T-cell (primary cell): Measurements from ENCODE around the gene NDST3. TPM values are rescaled to one million over a fixed set of nuclear protein-coding genes. Genes with fewer than 3 reads are reported as not detected.

Experiments used
- ATAC-seq, 4 experiments: fragments of 200-7000 bp in 3 of 4; fragments of 150-1000 bp in 1 of 4; cut with Tn5 transposase; replicated peaks in 1 of 4; 1 replicate in 3 of 4; 2 replicates in 1 of 4; pipeline ENCODE4 v1.10.0; 2021; ENCODE audit warnings: moderate library complexity in 3 of 4, mild to moderate bottlenecking in 2 of 4, moderate number of reproducible peaks in 1 of 4
- CTCF ChIA-PET, 2 donors: fragments of 300-600 bp; sonication (Branson Sonifier 250); formaldehyde crosslinking; loops; one replicate each; lab custom pipeline; 2022; ENCODE audit warnings: antibody characterized with exemption in 2 of 2; lab: Charles Lee
- POLR2A ChIA-PET, 2 donors: fragments of 300-600 bp; sonication (Branson Sonifier 250); formaldehyde crosslinking; loops; one replicate each; lab custom pipeline; 2022; ENCODE audit warnings: antibody characterized with exemption in 2 of 2; lab: Charles Lee
- DNase-seq, 35 experiments: peaks; one replicate each; pipeline versions ENCODE4 v3.0.0 to v3.0.0-alpha.2; 2013 to 2023
- H3K27ac ChIP-seq: one replicate; pipeline ENCODE4 v1.5.1; 2013; ENCODE audit warnings: low read length
- H3K27me3 ChIP-seq, 2 experiments: replicated peaks in 1 of 2; 1 replicate in 1 of 2; 2 replicates in 1 of 2; pipeline versions ENCODE4 v1.6.1 to v1.7.0; 2013; ENCODE audit warnings: low read length in 1 of 2, mixed read lengths in 1 of 2; ENCODE audit not compliant: control insufficient read depth in 2 of 2, insufficient read depth in 2 of 2; ENCODE audit errors: extremely low read depth in 1 of 2
- H3K36me3 ChIP-seq, 2 donors: 1 replicate in 1 of 2; 2 replicates in 1 of 2; pipeline versions ENCODE4 v1.6.1 to v1.7.0; 2013; ENCODE audit warnings: low read length in 1 of 2; ENCODE audit not compliant: control insufficient read depth in 2 of 2, insufficient read depth in 1 of 2; ENCODE audit errors: extremely low read depth in 1 of 2
- H3K4me1 ChIP-seq, 2 experiments: 1 replicate in 1 of 2; 2 replicates in 1 of 2; pipeline versions ENCODE4 v1.6.1 to v1.7.0; 2013; ENCODE audit warnings: low read length in 2 of 2, mixed read lengths in 1 of 2; ENCODE audit not compliant: insufficient read depth in 2 of 2, control insufficient read depth in 1 of 2; ENCODE audit errors: extremely low read depth in 1 of 2
- H3K4me3 ChIP-seq, 2 donors: 1 replicate in 1 of 2; 2 replicates in 1 of 2; pipeline versions ENCODE4 v1.5.1 to v1.7.0; 2013; ENCODE audit warnings: mild to moderate bottlenecking in 2 of 2, low read length in 1 of 2, moderate library complexity in 1 of 2; ENCODE audit not compliant: control insufficient read depth in 1 of 2; ENCODE audit errors: extremely low read depth in 1 of 2
- H3K9me3 ChIP-seq: 2 replicates; pipeline ENCODE4 v1.7.0; 2013
- H3K27ac Mint-ChIP-seq, 2 donors: one replicate each; pipeline ENCODE4 v1.8.0; 2020 to 2021; ENCODE audit warnings: mild to moderate bottlenecking in 2 of 2, mixed read lengths in 2 of 2
- H3K27me3 Mint-ChIP-seq, 2 donors: one replicate each; pipeline ENCODE4 v1.8.0; 2021 to 2022; ENCODE audit warnings: mixed read lengths in 2 of 2
- H3K36me3 Mint-ChIP-seq: one replicate; pipeline ENCODE4 v1.8.0; 2021; ENCODE audit warnings: mixed read lengths
- H3K4me1 Mint-ChIP-seq, 3 donors: one replicate each; pipeline ENCODE4 v1.8.0; 2020 to 2022; ENCODE audit warnings: mixed read lengths in 3 of 3, mild to moderate bottlenecking in 1 of 3
- H3K4me3 Mint-ChIP-seq, 3 donors: one replicate each; pipeline ENCODE4 v1.8.0; 2020 to 2022; ENCODE audit warnings: mild to moderate bottlenecking in 3 of 3, mixed read lengths in 3 of 3, moderate library complexity in 3 of 3
- H3K9me3 Mint-ChIP-seq, 3 donors: one replicate each; pipeline ENCODE4 v1.8.0; 2020 to 2022; ENCODE audit warnings: mixed read lengths in 3 of 3
- WGBS: methylation state at CpG from one replicate; pipeline ENCODE4 v1.1.5; 2013; ENCODE audit warnings: missing lambda C conversion rate; ENCODE audit not compliant: insufficient coverage; 5-methylcytosine and 5-hydroxymethylcytosine counted together
- total RNA-seq, 35 experiments: library from RNA in 6 of 35; stranded (reverse) in 6 of 35; fragments of 120-200 nt in 1 of 35; gene quantifications; one replicate each; pipeline versions ENCODE4 v1.2.1 to v1.2.4 and lab custom pipeline; 2013 to 2026

Gene NDST3
- total RNA-seq, 5 donors from 2014 or later (not counting 1 experiment from before 2014, with no cell fraction given), result not detected

DNA sequence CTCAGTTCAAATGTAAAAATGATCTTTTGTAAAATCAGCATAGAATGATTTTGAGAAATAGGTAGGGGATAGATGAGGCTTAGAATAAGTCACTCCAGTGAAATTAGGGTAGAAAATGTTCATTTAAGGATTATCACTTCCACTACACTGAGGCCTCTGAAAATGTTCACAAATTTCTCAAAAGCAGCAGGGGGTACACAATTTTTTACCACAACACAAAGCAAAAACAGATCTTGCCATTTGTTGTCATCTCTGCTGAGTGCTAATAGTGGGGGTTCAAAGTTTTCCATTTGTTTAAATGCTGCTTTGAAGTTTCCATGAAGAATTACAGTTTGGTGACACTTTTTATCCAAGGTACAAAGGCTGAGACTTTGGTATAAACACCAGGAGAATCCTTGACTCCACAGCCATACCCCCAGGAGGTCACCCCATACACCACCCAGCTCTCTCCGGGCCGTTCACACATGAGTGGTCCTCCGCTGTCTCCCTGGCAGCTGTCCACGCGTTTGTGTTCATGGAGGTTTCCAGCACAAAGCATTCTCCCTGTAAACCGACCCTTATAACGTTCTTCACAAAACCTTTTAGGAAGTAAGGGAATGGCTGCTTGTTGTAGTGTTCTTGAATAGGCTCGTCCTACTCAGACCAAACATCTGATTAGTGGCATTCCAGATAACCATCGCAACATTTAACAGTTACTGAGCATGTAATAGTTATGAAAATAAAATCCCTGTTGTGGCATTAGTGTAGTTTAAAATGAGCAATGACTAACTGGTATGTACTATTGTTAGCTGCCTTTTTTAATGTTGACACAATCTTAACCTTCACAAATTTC, 247.5 kb downstream of the NDST3 start:
- Mint-ChIP-seq H3K4me1 (peaks cover 57 to 59% (median 58%) of the 10 kb centered on the region in 3 donors), H3K27ac (peak overlapping the region; percentile 58 to 66), H3K4me3 (no peak overlapping the region), H3K27me3 (no peaks in the 10 kb centered on the region), H3K9me3 (no peaks in the 10 kb centered on the region), H3K36me3 (peaks cover 28% of the 10 kb centered on the region)
- ChIA-PET POLR2A (interaction anchor here in 1 of 2 donors (1.0 kb wide), 1 partner anchor 27 kb away, joined by 3 read pairs; no protein-coding TSS in a partner anchor), CTCF (interaction anchor here in 1 of 2 donors (1.0 kb wide), 1 partner anchor 19 kb away, joined by 3 read pairs; no protein-coding TSS in a partner anchor)
- DNase-seq, result no peak
- ATAC-seq, result no peak
- no peaks in the 10 kb centered on the region for H3K27me3 ChIP-seq
- no CpG with 5 or more reads among the region's 9 CpGs for WGBS
- no peaks in the 10 kb centered on the region for H3K9me3 ChIP-seq
- peaks cover 0 to 16% of the 10 kb centered on the region in 2 donors for H3K36me3 ChIP-seq
- H3K4me1 ChIP-seq, result peaks cover 16 to 23% of the 10 kb centered on the region in 2 experiments
- no peak overlapping the region for H3K4me3 ChIP-seq
- no peak overlapping the region for H3K27ac ChIP-seq

- DNase-seq (no peak), ATAC-seq (no peak)
- Mint-ChIP-seq H3K4me3 (no peak overlapping the region), H3K9me3 (no peaks in the 10 kb centered on the region), H3K27me3 (no peaks in the 10 kb centered on the region), H3K36me3 (peaks cover 28% of the 10 kb centered on the region), H3K27ac (peak overlapping the region; percentile 4 to 25), H3K4me1 (peaks cover 53 to 56% (median 55%) of the 10 kb centered on the region in 3 donors)
- H3K9me3 ChIP-seq, result no peaks in the 10 kb centered on the region
- H3K4me3 ChIP-seq, result no peak overlapping the region
- H3K36me3 ChIP-seq, result peaks cover 0 to 16% of the 10 kb centered on the region in 2 donors
- H3K27ac ChIP-seq, result no peak overlapping the region
- H3K27me3 ChIP-seq, result no peaks in the 10 kb centered on the region
- 20% methylated on average over 2 of the region's 4 CpGs for WGBS
- ChIA-PET CTCF (no interaction called here), POLR2A (no interaction called here)
- H3K4me1 ChIP-seq, result peaks cover 10 to 23% of the 10 kb centered on the region in 2 experiments
Observed at GRCh38 chr4:118282692-118283091, 248.4 kb downstream of the NDST3 start.

GRCh38 chr4:118284169-118284568, 249.9 kb downstream of the NDST3 start:
- no peaks in the 10 kb centered on the region for H3K27me3 ChIP-seq
- no peaks in the 10 kb centered on the region for H3K9me3 ChIP-seq
- POLR2A ChIA-PET, result interaction anchor here in 1 of 2 donors (0.6 kb wide), 1 partner anchor 398 kb away, joined by 14 read pairs; no protein-coding TSS in a partner anchor
- Mint-ChIP-seq H3K4me1 (peaks cover 41 to 45% (median 45%) of the 10 kb centered on the region in 3 donors), H3K4me3 (no peak overlapping the region), H3K27me3 (no peaks in the 10 kb centered on the region), H3K36me3 (peaks cover 27% of the 10 kb centered on the region), H3K27ac (no peak overlapping the region), H3K9me3 (no peaks in the 10 kb centered on the region)
- H3K4me3 ChIP-seq, result no peak overlapping the region
- DNase-seq, result no peak
- H3K36me3 ChIP-seq, result peaks cover 0 to 16% of the 10 kb centered on the region in 2 donors
- CTCF ChIA-PET, result interaction anchor here in 1 of 2 donors (0.6 kb wide), 1 partner anchor 23 kb away, joined by 3 read pairs; no protein-coding TSS in a partner anchor
- H3K27ac ChIP-seq, result no peak overlapping the region
- ATAC-seq, result no peak
- H3K4me1 ChIP-seq, result peaks cover 6 to 23% of the 10 kb centered on the region in 2 experiments
- 71% methylated on average over 2 of the region's 3 CpGs for WGBS

GRCh38 chr4:118285931-118286330, 251.6 kb downstream of the NDST3 start:
- POLR2A ChIA-PET, result no interaction called here
- no peaks in the 10 kb centered on the region for H3K27me3 Mint-ChIP-seq

GRCh38 chr4:118286685-118287084, 252.4 kb downstream of the NDST3 start:
- H3K4me1 Mint-ChIP-seq, result peaks cover 19 to 22% (median 21%) of the 10 kb centered on the region in 3 donors
- CTCF ChIA-PET, result no interaction called here
- DNase-seq (no peak), ATAC-seq (no peak)
- POLR2A ChIA-PET, result no interaction called here
- H3K9me3 Mint-ChIP-seq, result no peaks in the 10 kb centered on the region
- H3K27ac Mint-ChIP-seq, result no peak overlapping the region
- Histone ChIP-seq H3K36me3 (peaks cover 0 to 10% of the 10 kb centered on the region in 2 donors), H3K4me1 (peaks cover 0 to under 1% of the 10 kb centered on the region in 2 experiments), H3K27me3 (no peaks in the 10 kb centered on the region), H3K9me3 (no peaks in the 10 kb centered on the region), H3K27ac (no peak overlapping the region), H3K4me3 (no peak overlapping the region)
- no peak overlapping the region for H3K4me3 Mint-ChIP-seq
- peaks cover 23% of the 10 kb centered on the region for H3K36me3 Mint-ChIP-seq
- H3K27me3 Mint-ChIP-seq, result no peaks in the 10 kb centered on the region
- 63% methylated on average over 1 of the region's 3 CpGs for WGBS

More at GRCh38 chr4:118285931-118286330, 251.6 kb downstream of the NDST3 start:
- Mint-ChIP-seq H3K4me1 (peaks cover 26 to 29% (median 29%) of the 10 kb centered on the region in 3 donors), H3K36me3 (peaks cover 24% of the 10 kb centered on the region), H3K9me3 (no peaks in the 10 kb centered on the region), H3K27ac (no peak overlapping the region), H3K4me3 (no peak overlapping the region)
- peaks cover 0 to 8% of the 10 kb centered on the region in 2 experiments for H3K4me1 ChIP-seq
- H3K27me3 ChIP-seq, result no peaks in the 10 kb centered on the region
- WGBS, result 100% methylated on average over 2 of the region's 4 CpGs
- ATAC-seq (no peak), DNase-seq (no peak)
- no peaks in the 10 kb centered on the region for H3K9me3 ChIP-seq
- CTCF ChIA-PET, result no interaction called here
- H3K4me3 ChIP-seq, result no peak overlapping the region
- peaks cover 0 to 16% of the 10 kb centered on the region in 2 donors for H3K36me3 ChIP-seq
- H3K27ac ChIP-seq, result no peak overlapping the region

DNA sequence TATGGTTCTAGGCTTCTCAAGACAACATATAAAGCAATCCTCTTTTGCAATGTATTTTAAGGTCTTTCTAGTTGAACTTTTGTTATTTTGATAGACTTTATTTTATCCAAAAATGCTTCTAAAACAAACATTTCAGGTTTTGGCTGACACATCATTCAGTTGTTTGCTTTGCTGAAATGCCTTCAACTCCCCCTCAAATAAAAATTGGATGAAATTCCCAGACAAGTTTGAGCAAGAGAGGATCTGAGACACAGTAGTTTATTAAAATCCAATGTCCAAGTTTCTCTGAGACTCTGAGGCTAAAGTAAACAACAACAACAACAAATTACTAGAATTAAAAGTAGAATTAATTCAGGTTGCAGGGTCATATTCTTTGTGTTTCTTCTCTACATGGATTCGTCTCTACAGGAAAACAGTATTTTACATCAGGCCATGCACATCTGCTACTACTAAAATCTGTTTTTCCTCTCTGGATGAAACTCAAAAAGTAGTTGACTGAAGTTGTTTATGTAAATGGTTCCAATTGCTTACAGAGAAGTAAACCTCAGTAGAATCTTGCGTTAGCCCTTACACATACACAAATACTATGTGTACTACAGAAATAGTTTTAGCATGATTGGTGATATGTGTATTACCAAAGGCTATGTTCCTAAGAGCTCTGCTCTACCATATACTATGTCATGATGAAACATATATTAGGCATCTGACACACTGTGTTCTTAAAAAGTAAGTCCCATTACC, 253.6 kb downstream of the NDST3 start:
- no peak overlapping the region for H3K4me3 Mint-ChIP-seq
- no peaks in the 10 kb centered on the region for H3K9me3 ChIP-seq
- no peaks in the 10 kb centered on the region for H3K27me3 ChIP-seq
- peaks cover 9 to 10% (median 10%) of the 10 kb centered on the region in 3 donors for H3K4me1 Mint-ChIP-seq
- no peaks in the 10 kb centered on the region for H3K9me3 Mint-ChIP-seq
- H3K36me3 ChIP-seq, result peaks cover 0 to 5% of the 10 kb centered on the region in 2 donors
- POLR2A ChIA-PET, result no interaction called here
- no peak overlapping the region for H3K4me3 ChIP-seq
- H3K27ac ChIP-seq, result no peak overlapping the region
- peaks cover 19% of the 10 kb centered on the region for H3K36me3 Mint-ChIP-seq
- H3K4me1 ChIP-seq, result no peaks in the 10 kb centered on the region
- ATAC-seq (no peak), DNase-seq (no peak)
- CTCF ChIA-PET, result no interaction called here
- no peaks in the 10 kb centered on the region for H3K27me3 Mint-ChIP-seq
- whole genome bisulfite sequencing, result no CpG with 5 or more reads among the region's 2 CpGs
- H3K27ac Mint-ChIP-seq, result no peak overlapping the region
